Lower leg skin (tissue), 3 donors: Measurements from ENCODE around the gene STARD13.

Experiments
- CTCF ChIP-seq, 3 donors: fragments of 450-650 bp; IDR thresholded peaks; one replicate each; pipeline ENCODE4 v1.5.1; 2016; ENCODE audit warnings: antibody characterized with exemption in 3 of 3, mild to moderate bottlenecking in 3 of 3, moderate library complexity in 2 of 3
- POLR2A ChIP-seq, 2 donors: fragments of 450-650 bp; IDR thresholded peaks; one replicate each; pipeline ENCODE4 v1.6.1; 2016 to 2017; ENCODE audit warnings: antibody characterized with exemption in 2 of 2, mild to moderate bottlenecking in 1 of 2, moderate library complexity in 1 of 2

DNA sequence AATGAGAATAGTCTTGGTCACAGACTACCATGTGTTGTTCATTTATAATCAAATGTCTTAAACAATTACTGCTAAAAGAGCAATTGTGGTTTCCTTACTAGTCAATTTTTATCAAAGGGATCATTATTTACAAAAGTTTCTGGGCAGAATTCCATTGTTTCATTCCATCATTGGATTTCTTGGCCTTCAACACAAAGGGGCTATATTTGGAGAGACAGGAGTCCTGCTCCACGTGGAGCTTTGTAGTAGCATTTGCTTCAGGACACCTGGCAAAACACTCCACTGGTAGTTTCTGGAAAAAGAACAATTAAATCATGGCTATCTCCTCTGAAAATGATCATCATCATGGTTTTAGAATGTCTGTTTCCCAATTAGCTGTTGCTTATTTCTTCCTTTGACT lies 22.3 kb upstream of the STARD13 start:
- TF ChIP-seq CTCF (IDR thresholded peaks at IDR 0.05) (no peak), POLR2A (IDR thresholded peaks at IDR 0.05) (no peak)
